Fibroblast of the aortic adventitia (primary cell): ENCODE data around the gene OR13C2. TPM values are rescaled to one million over a fixed set of nuclear protein-coding genes. Genes with fewer than 3 reads are reported as not detected.

Experiments used
- DNase-seq: peaks from one replicate; pipeline ENCODE4 v3.0.0-alpha.2; 2010; ENCODE audit warnings: low read depth
- H3K4me3 ChIP-seq: 2 replicates; pipeline ENCODE4 v1.5.1; 2011; ENCODE audit warnings: low read depth, mild to moderate bottlenecking, control low read depth, low read length, moderate library complexity
- CTCF ChIP-seq: IDR thresholded peaks from 2 replicates; pipeline ENCODE4 v1.5.1; 2011; ENCODE audit warnings: mild to moderate bottlenecking, low read length, control low read depth, inconsistent platforms; ENCODE audit not compliant: insufficient read depth
- total RNA-seq: library from RNA; depleted of rRNA; stranded (reverse); fragments of >200 nt; gene quantifications from 2 replicates; pipeline ENCODE4 v1.2.3, GENCODE V29; 2012; ENCODE audit warnings: low replicate concordance

OR13C2 gene
- total RNA-seq, 1 donor, result not detected

- H3K4me3 ChIP-seq, result no peak overlapping the region
- DNase-seq, result no peak
- TF ChIP-seq CTCF, result no peak
Measured at GRCh38 chr9:104577263-104577662, 28.2 kb downstream of the OR13C2 start.

GRCh38 chr9:104575456-104575855 is 30.0 kb downstream of the OR13C2 start:
- no peak overlapping the region for H3K4me3 ChIP-seq
- no peak for DNase-seq
- TF ChIP-seq CTCF, result no peak

- no peak for TF ChIP-seq CTCF
- DNase-seq, result no peak
Measured at GRCh38 chr9:104572612-104573011, 32.8 kb downstream of the OR13C2 start.

GRCh38 chr9:104568868-104569267 is 36.6 kb downstream of the OR13C2 start, which contains the start of gene OR13C8:
OR13C8 (plus strand) TSS chr9:104569168; CDS start chr9:104569168, 0 bp downstream.
- no peak for TF ChIP-seq CTCF
- no peak for DNase-seq
- no peak within 1 kb of the TSS for H3K4me3 ChIP-seq

More at GRCh38 chr9:104572612-104573011, 32.8 kb downstream of the OR13C2 start:
- H3K4me3 ChIP-seq, result no peak overlapping the region

GRCh38 chr9:104564358-104564757 is 41.1 kb downstream of the OR13C2 start:
- no peak for DNase-seq
- TF ChIP-seq CTCF, result no peak
- no peak overlapping the region for H3K4me3 ChIP-seq

GRCh38 chr9:104556830-104557634 is 48.4 kb downstream of the OR13C2 start:
- TF ChIP-seq CTCF, result no peak
- no peak overlapping the region for H3K4me3 ChIP-seq
- DNase-seq, result no peak
